Keratinocyte (primary cell): ENCODE results near the gene RAB3B.

Experiments
- CTCF ChIP-seq, 3 experiments: IDR thresholded peaks in 1 of 3; conservative IDR thresholded peaks in 1 of 3; optimal IDR thresholded peaks in 1 of 3; 2 replicates in 2 of 3; 3 replicates in 1 of 3; pipeline versions ENCODE3 to v1.5.1; 2011; ENCODE audit warnings: low read length in 3 of 3, mild to moderate bottlenecking in 3 of 3, moderate library complexity in 2 of 3, control low read depth in 1 of 3, inconsistent platforms in 1 of 3; ENCODE audit not compliant: insufficient read depth in 2 of 3; ENCODE audit errors: extremely low read depth in 1 of 3
- EZH2 ChIP-seq: IDR thresholded peaks from one replicate; pipeline ENCODE4 v1.6.1; 2012; ENCODE audit warnings: inconsistent platforms, mild to moderate bottlenecking, low read length, moderate library complexity

DNA sequence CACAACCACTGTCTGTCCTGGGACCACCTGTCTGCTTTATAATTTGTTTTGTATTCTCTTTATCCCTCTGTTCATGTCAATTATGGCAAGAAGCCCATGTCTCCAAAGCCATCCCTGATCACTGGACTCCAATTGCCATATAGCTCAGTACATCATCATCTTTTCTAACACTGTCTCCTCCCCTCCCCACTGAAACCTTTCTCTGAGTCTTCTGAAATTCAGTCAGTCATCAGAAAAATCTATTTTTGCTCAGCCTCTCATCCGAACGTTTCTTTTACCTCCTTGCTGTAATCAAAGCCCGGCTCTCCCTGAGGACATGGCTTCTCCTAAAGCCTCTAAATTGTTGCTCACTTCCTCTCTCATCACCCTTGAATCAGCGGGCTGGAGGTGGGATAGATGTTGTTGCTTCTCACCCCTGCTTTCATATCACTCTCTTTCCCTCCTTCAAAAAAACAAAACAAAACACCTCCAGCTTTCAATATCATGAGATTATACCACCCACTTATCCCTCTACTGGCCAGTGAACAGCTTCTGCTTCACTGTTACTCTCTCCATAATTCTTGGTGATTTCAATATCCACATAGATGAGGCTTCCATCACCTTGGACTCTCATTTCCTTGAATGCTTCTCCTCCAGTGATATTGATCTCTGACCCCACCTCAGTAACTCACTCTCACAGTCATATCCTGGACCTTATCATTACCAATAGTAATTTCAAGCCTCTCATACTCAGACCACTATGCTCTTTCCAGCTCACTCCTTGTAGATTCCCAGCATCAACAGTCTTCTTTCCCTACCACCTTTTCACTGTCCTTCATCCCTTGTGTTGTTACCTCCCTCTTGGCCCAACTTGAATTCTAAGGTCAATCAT lies 27.8 kb downstream of the RAB3B start:
- no peak for TF ChIP-seq CTCF (optimal IDR thresholded peaks at IDR 0.05 in 1 of 3, IDR thresholded peaks at IDR 0.05 in 1 of 3, conservative IDR thresholded peaks at IDR 0.05 in 1 of 3; ENCODE audit: extremely low read depth in 1 of 3, insufficient read depth in 2 of 3, low read length in 3 of 3)
- TF ChIP-seq EZH2 = no peak
